WERI-Rb-1 (cell line): ENCODE data around the gene TBC1D17.
A peak's percentile ranks its signal among the peaks of the same experiment; 100 is the strongest.

Experiments used
- DNase-seq: peaks from one replicate; pipeline ENCODE4 v3.0.0-alpha.2; 2020
- H3K27ac ChIP-seq: fragments of 250-450 bp; sonication (Bioruptor Pico); 2 replicates; pipeline ENCODE4 v1.5.1; 2020; ENCODE audit warnings: mild to moderate bottlenecking, moderate library complexity
- H3K27me3 ChIP-seq: fragments of 250-450 bp; sonication (Bioruptor Pico); 2 replicates; pipeline ENCODE4 v1.5.1; 2021; ENCODE audit warnings: mild to moderate bottlenecking, low read depth, moderate library complexity; ENCODE audit not compliant: insufficient read depth, severe bottlenecking
- H3K36me3 ChIP-seq: fragments of 250-450 bp; sonication (Bioruptor Pico); 2 replicates; pipeline ENCODE4 v1.5.1; 2020; ENCODE audit warnings: mild to moderate bottlenecking, moderate library complexity
- H3K4me3 ChIP-seq: 2 replicates; pipeline ENCODE4 v1.5.1; 2011; ENCODE audit warnings: low read depth, mild to moderate bottlenecking, control low read depth, low read length
- H3K9me3 ChIP-seq: fragments of 250-450 bp; sonication (Bioruptor Pico); 2 replicates; pipeline ENCODE4 v1.5.1; 2021; ENCODE audit warnings: mild to moderate bottlenecking, moderate library complexity; ENCODE audit not compliant: severe bottlenecking
- TF ChIP-seq, protein P1 (sequence below): IDR thresholded peaks from 2 replicates; pipeline ENCODE4 v1.5.1; 2011; ENCODE audit warnings: low read depth, mild to moderate bottlenecking, control low read depth, inconsistent platforms, low read length

The TBC1D17 gene

DNA sequence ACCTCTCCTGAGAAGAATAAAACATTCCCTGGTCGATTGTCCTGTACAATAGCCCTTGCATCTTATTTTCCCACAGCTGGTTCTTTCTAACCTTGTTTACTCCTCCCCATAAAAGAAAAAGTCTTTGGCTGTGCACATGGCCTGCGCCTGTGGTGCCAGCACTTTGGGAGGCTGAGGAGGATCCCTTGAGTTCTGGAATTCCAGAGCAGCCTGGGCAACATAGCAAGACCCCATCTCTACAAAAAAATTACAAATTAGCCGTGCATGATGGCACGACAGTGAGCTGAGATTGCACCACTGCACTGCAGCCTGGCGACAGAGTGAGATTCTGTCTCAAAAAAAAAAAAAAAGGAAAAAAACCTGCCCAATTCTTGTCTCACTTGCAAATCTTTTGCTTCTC, 59.0 kb downstream of the TBC1D17 start:
- Histone ChIP-seq H3K36me3 (no peaks in the 10 kb centered on the region; the same call in 1 of the 2 replicates), H3K4me3 (no peak overlapping the region), H3K27ac (no peak overlapping the region), H3K9me3 (no peaks in the 10 kb centered on the region), H3K27me3 (no peaks in the 10 kb centered on the region)
- TF ChIP-seq, protein P1, sequence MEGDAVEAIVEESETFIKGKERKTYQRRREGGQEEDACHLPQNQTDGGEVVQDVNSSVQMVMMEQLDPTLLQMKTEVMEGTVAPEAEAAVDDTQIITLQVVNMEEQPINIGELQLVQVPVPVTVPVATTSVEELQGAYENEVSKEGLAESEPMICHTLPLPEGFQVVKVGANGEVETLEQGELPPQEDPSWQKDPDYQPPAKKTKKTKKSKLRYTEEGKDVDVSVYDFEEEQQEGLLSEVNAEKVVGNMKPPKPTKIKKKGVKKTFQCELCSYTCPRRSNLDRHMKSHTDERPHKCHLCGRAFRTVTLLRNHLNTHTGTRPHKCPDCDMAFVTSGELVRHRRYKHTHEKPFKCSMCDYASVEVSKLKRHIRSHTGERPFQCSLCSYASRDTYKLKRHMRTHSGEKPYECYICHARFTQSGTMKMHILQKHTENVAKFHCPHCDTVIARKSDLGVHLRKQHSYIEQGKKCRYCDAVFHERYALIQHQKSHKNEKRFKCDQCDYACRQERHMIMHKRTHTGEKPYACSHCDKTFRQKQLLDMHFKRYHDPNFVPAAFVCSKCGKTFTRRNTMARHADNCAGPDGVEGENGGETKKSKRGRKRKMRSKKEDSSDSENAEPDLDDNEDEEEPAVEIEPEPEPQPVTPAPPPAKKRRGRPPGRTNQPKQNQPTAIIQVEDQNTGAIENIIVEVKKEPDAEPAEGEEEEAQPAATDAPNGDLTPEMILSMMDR = no peak
- DNase-seq = no peak

DNA sequence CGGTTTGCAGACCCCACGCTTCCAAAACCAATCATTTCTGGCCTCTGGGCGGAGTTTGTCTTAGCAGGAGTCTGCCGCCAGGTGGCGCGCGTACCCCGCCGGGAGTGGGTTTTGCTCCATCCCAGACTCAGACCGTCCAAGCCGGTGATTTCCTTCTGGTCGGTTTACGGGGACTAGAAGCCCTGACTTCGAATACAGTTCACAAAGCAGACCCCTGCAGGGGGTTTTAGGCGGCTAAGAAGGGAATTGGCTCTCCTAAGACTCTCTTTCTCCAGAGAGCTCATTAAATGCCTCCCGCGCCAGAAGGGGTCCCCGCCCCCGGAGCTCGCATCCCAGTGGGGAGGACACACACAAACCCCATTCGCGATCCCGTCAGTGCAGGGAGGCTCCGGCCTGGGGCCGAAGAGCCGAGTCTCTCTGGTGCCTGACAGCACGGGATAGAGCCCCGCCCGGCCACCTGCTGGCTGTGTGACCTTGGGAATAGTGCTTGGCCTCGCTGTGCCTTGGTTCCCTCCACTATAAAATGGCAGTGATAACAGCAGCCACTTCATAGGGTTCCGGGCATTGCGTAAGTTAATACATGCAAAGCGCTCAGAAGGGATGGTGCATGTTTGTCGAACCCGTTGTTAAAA, 60.4 kb downstream of the TBC1D17 start:
- Histone ChIP-seq H3K4me3 (peak overlapping the region; percentile 45), H3K27me3 (no peaks in the 10 kb centered on the region), H3K27ac (no peak overlapping the region), H3K9me3 (no peaks in the 10 kb centered on the region), H3K36me3 (no peaks in the 10 kb centered on the region)
- TF ChIP-seq, protein P1 = peak; percentile 87
- DNase-seq = peak; percentile 77
